Panc1 (cell line): ENCODE results near the gene MOV10L1. TPM values are rescaled to one million over a fixed set of nuclear protein-coding genes. Genes with fewer than 3 reads are reported as not detected.

Experiments
- ATAC-seq: fragments of 200-7000 bp; cut with Tn5 transposase; 2 replicates; pipeline ENCODE4 v1.9.1; 2020; ENCODE audit warnings: mild to moderate bottlenecking, moderate library complexity
- BruUV-seq: library from RNA; stranded (reverse); fragments of 400-500 nt; replicated peaks from 2 replicates; lab custom pipeline; 2021; lab: Mats Ljungman, UMichigan
- CTCF ChIA-PET: fragments of 300-600 bp; sonication (Branson Sonifier 250); formaldehyde crosslinking; loops from one replicate; lab custom pipeline; 2022; ENCODE audit warnings: antibody characterized with exemption; lab: Charles Lee
- POLR2A ChIA-PET: fragments of 300-600 bp; sonication (Branson Sonifier 250); formaldehyde crosslinking; loops from one replicate; lab custom pipeline; 2022; ENCODE audit warnings: antibody characterized with exemption; lab: Charles Lee
- DNase-seq: peaks from one replicate; pipeline ENCODE4 v3.0.0-alpha.2; 2010; ENCODE audit warnings: low read depth, low spot score
- H3K27ac ChIP-seq: 2 replicates; pipeline ENCODE4 v1.5.1; 2011; ENCODE audit warnings: mild to moderate bottlenecking, low read length, inconsistent platforms
- H3K27me3 ChIP-seq: fragments of 200-500 bp; sonication (Bioruptor generic); 2 replicates; pipeline ENCODE4 v1.6.0; 2014; ENCODE audit warnings: low read length, inconsistent platforms; ENCODE audit not compliant: control insufficient read depth, insufficient read depth
- H3K36me3 ChIP-seq: fragments of 200-500 bp; sonication (Bioruptor generic); 2 replicates; pipeline ENCODE4 v1.5.1; 2014; ENCODE audit warnings: inconsistent platforms, mild to moderate bottlenecking, low read length, moderate library complexity; ENCODE audit not compliant: control insufficient read depth, insufficient read depth
- H3K4me1 ChIP-seq: 2 replicates; pipeline ENCODE4 v1.5.1; 2011; ENCODE audit warnings: inconsistent platforms, mild to moderate bottlenecking, low read length, moderate library complexity; ENCODE audit not compliant: control insufficient read depth, insufficient read depth
- H3K4me3 ChIP-seq, 2 experiments: 2 replicates each; pipeline ENCODE4 v1.5.1; 2011 to 2012; ENCODE audit warnings: low read depth in 2 of 2, low read length in 2 of 2, mild to moderate bottlenecking in 2 of 2, inconsistent platforms in 1 of 2, moderate library complexity in 1 of 2
- H3K9me3 ChIP-seq: fragments of 200-500 bp; sonication (Bioruptor generic); 2 replicates; pipeline ENCODE4 v1.5.1; 2014; ENCODE audit warnings: low read depth, mild to moderate bottlenecking, inconsistent platforms, low read length, moderate library complexity; ENCODE audit not compliant: control insufficient read depth, insufficient read depth
- CTCF ChIP-seq: fragments of 450-650 bp; IDR thresholded peaks from 2 replicates; pipeline ENCODE4 v1.5.1; 2017; ENCODE audit warnings: mild to moderate bottlenecking
- POLR2AphosphoS5 ChIP-seq: IDR thresholded peaks from 2 replicates; pipeline ENCODE4 v1.6.1; 2012; ENCODE audit warnings: mild to moderate bottlenecking, low read depth, low read length, moderate library complexity
- REST ChIP-seq, 2 experiments: IDR thresholded peaks; 2 replicates each; pipeline ENCODE4 v1.6.1; 2011 to 2012; ENCODE audit warnings: low read depth in 2 of 2, control low read depth in 1 of 2, low read length in 1 of 2, mild to moderate bottlenecking in 1 of 2, moderate library complexity in 1 of 2; ENCODE audit not compliant: insufficient read depth in 1 of 2
- SIN3A ChIP-seq: IDR thresholded peaks from 2 replicates; pipeline ENCODE4 v1.6.1; 2012; ENCODE audit warnings: low read depth, mild to moderate bottlenecking, low read length, moderate library complexity, borderline replicate concordance; ENCODE audit not compliant: insufficient read depth
- TCF7L2 ChIP-seq: IDR thresholded peaks from 2 replicates; pipeline ENCODE4 v1.6.1; 2011; ENCODE audit warnings: mild to moderate bottlenecking, low read depth, low read length, inconsistent platforms
- in situ Hi-C: cut with HindIII; loops from 2 replicates; pipeline ENCODE4 v1.10.0; 2016; ENCODE audit warnings: low sequenced_read_pairs, low pct_unique_long_range_greater_than_20kb
- intact Hi-C: fragments of 100-400 bp; cut with micrococcal nuclease; formaldehyde crosslinking; loops from one replicate; pipeline ENCODE4 v1.10.0; 2022; ENCODE audit not compliant: unreplicated experiment
- total RNA-seq: library from RNA; stranded (reverse); gene quantifications from one replicate; pipeline ENCODE4 v1.2.1, GENCODE V29; 2021; ENCODE audit not compliant: unreplicated experiment

MOV10L1 gene
- total RNA-seq, 1 experiment from 2014 or later = 0.10 TPM

GRCh38 chr22:50208430-50208938 is 118.7 kb downstream of the MOV10L1 start:
- POLR2A ChIA-PET = no interaction called here
- in situ Hi-C loops (no loop called here), intact Hi-C loops (no loop called here)
- Histone ChIP-seq H3K27ac (no peak overlapping the region), H3K4me3 (no peak overlapping the region), H3K4me1 (no peaks in the 10 kb centered on the region), H3K36me3 (no peaks in the 10 kb centered on the region), H3K9me3 (no peaks in the 10 kb centered on the region), H3K27me3 (no peaks in the 10 kb centered on the region)
- no TSS peak for BruUV-seq
- ATAC-seq (no peak), DNase-seq (no peak)
- CTCF ChIA-PET = interaction anchor here (0.6 to 0.7 kb wide), 2 partner anchors 274 to 281 kb away, joined by 5 to 7 read pairs; no protein-coding TSS in a partner anchor
- no peak for TF ChIP-seq REST (IDR thresholded peaks at IDR 0.05; ENCODE audit: insufficient read depth in 1 of 2, low read depth in 2 of 2, low read length in 1 of 2)
- no peak for TF ChIP-seq SIN3A
- TF ChIP-seq TCF7L2 = no peak
- no peak for TF ChIP-seq CTCF
- no peak; the same call in 1 of the 2 replicates for TF ChIP-seq POLR2AphosphoS5

GRCh38 chr22:50208939-50209892 is 119.4 kb downstream of the MOV10L1 start:
- no peaks in the 10 kb centered on the region for H3K36me3 ChIP-seq
- no peaks in the 10 kb centered on the region for H3K4me1 ChIP-seq
- POLR2A ChIA-PET = no interaction called here
- no peak for DNase-seq
- TF ChIP-seq REST (IDR thresholded peaks at IDR 0.05; ENCODE audit: insufficient read depth in 1 of 2, low read depth in 2 of 2, low read length in 1 of 2) = no peak
- TF ChIP-seq CTCF = no peak
- TF ChIP-seq SIN3A = no peak
- no peak for TF ChIP-seq TCF7L2
- TF ChIP-seq POLR2AphosphoS5 = no peak
- H3K27ac ChIP-seq = no peak overlapping the region
- intact Hi-C loops (loop anchor here (1.0 kb wide), 1 partner anchor 60 kb away; no protein-coding TSS in a partner anchor), in situ Hi-C loops (no loop called here)
- no TSS peak for BruUV-seq
- no peaks in the 10 kb centered on the region for H3K27me3 ChIP-seq
- no peaks in the 10 kb centered on the region for H3K9me3 ChIP-seq
- CTCF ChIA-PET = interaction anchor here (0.6 to 0.7 kb wide), 2 partner anchors 275 to 280 kb away, joined by 5 to 7 read pairs; no protein-coding TSS in a partner anchor
- ATAC-seq = peak; percentile 36
- H3K4me3 ChIP-seq = no peak overlapping the region
